Left hindlimb (tissue), 1 donor: ENCODE results near the gene ERCC4.
"Not testable (repeated sequence)": the region's sequence is repeated elsewhere in the genome, so short reads cannot be mapped to it uniquely, and the experiment has no call there.

Experiments used
- DNase-seq: peaks from one replicate; pipeline ENCODE4 v3.0.0-alpha.2; 2018

The ERCC4 gene

DNA sequence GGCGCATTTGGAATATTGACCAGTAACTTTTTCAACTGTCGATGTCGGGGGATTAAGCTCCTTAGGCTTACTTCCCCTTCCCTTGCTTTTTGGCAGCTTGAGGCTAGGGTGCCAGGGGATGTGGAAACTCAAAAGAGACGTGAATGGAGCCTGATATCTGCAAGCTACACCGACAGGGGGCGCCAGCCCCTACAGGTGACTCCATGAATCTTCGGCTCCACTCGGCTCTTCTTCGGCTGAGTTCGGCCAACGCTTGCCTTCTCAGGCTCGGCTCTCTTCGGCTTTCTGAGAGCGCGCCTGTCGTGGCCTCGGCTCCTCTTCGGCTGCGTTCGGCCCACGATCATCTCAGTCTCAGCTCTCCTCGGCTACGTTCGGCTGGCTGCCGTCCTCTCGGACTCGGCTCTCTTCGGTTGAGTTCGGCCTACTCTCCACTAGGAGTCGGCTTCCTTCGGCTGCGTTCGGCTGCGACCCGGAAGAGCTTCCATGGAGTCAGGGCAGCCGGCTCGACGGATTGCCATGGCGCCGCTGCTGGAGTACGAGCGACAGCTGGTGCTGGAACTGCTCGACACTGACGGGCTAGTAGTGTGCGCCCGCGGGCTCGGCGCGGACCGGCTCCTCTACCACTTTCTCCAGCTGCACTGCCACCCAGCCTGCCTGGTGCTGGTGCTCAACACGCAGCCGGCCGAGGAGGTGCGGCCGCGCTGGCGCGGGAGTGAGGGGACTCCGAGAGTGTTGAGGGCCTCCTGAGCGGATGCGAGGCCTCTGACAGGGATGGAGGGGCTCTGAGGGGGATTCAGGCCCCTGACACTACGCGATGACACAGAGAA lies at the start of gene ERCC4:
Gene ERCC4 (plus strand): TSS at position 472 of the 827 bp plus-strand sequence. CDS start 12 bp downstream, at position 484.
- peak; percentile 99 for DNase-seq

DNA sequence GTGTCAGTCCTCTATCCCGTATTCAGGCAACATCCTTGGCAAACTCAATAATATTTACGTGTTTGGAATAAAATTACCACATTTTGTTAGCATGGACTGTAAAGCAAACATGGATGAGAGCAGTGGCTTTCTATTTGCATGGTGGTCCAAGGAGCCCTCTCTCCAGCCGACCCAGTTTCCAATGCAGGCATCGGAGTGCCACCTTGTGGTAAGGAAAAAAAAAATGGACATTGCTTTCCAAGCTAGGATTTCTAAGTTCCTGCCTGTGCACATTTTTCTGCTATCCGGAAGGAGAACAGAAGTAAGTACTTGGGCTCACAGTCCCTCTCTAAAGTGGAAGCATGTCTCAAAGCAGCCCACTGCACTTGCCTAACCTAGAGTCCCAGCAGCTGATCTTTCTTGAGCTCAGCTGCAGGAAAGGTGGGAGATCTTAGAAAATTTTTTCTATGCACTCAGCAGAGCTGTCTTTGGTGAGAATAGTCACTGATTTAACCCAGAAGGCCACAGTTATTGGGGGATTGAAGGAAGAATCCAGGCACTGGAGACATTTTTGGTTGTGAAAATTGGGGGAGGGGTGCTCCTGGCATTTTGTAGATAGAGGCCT lies 46.0 kb upstream of the ERCC4 start:
- DNase-seq, result no peak

DNA sequence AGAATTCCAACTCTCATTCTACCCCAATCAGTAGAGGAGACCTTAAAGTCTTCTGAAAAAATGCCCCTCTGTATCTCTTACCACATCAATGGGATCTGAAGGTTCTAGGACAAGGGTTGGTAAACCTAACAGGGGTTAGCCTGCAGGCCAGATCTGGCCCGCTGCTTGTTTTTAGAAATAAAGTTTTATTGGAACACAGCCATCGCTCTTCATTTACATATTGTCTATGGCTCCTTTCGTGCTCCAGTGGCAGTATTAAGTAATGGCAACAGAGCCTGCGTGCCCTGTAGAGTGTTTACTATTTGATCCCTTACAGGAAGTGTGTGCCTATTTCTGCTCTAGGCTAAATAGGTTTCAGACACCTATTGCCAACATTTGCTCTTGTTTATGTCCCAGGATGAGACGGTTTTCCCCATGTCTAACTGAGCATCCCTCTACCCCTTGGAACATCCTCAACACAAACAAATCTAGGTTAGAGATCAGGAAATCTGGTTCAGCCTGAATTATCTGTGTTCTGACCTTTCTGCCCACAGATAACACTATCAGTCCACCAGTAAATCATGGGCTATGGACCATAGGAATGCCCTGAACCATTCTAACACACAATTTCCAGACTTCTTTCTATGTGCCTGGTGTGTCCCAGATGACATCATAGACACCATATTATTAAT lies 44.2 kb upstream of the ERCC4 start:
- no peak for DNase-seq

DNA sequence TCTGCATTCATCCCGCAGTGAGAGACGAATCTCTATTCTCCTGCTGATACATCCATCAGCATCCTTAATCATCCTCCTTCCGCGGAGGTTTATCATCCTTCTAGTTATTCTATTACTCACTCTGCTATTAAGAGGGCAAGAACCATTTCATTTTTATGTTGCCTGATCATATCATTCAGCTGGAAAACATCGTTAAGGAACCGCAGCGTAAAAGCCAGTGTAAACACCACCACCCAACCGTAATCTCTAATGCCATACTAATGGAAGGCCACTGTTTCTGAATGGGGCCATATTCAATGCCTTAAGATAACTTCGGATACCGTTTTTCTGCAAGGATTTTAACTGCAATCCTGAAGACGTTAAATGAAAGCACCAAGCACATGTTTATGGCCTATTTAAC lies 36.7 kb upstream of the ERCC4 start:
- DNase-seq, result no peak

DNA sequence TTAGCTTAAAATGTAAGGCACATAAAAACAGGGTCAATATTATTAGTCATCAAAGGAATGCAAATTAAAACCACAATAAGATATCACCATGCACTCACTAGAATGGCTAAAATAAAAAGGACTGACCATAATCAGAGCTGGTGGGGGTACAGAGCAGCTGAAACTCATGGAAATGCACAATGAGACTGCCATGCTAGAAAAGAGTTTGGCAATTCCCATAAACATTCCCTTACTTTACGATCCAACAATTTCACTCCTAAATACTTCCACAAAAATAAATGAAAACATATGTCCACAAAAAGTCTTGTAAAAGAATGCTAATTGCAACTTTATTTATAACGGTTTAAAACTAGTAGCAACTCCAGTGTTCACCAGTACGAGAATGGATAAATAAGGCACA lies 36.1 kb upstream of the ERCC4 start:
- no peak for DNase-seq

DNA sequence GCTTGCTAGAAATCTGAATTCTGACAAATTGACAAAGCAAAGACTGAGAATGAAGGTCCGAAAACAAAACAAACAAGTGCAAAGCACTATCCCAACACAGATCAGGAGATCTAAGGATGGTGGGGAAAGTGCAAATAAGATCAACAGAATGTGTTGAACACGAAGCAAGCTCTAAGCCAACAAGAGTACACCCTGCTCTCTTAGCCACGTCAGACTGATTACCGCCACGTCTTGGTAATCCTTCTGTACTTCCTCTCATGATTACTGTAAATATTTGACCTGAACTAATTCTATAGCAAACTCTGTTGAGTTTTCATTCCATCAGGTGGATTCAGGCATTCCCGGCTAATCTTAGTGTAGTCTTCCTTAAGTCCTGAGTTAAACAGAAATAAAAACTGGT lies 34.3 kb upstream of the ERCC4 start:
- DNase-seq, result no peak

DNA sequence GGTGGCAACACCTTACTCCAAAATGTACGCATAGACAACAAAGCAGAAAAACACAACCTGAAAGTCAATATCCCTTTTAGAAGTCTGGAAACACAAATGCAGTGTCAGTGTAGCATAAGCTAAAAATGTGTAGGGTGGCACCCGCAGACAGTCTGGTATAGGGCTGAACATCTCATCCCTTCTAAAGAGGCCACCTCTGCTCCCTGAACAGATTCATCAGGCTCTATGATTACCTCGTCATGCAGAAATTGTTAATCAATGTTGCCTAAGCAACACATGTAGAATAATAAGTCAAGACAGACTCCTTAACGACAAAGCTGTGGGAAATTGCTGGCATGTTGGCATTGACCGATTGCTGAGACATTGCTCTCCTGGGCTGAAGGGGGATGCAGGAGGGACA lies 33.3 kb upstream of the ERCC4 start:
- DNase-seq, result no peak

DNA sequence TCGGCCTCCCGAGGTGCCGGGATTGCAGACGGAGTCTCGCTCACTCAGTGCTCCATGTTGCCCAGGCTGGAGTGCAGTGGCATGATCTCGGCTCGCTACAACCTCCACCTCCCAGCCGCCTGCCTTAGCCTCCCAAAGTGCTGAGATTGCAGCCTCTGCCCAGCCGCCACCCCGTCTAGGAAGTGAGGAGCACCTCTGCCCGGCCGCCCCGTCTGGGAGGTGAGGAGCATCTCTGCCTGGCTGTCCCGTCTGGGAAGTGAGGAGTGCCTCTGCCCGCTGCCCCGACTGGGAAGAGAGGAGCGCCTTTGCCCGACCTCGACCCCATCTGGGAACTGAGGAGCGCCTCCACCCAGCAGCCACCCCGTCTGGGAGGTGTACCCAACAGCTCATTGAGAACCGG lies 30.6 kb upstream of the ERCC4 start:
- DNase-seq, result not testable (repeated sequence)

DNA sequence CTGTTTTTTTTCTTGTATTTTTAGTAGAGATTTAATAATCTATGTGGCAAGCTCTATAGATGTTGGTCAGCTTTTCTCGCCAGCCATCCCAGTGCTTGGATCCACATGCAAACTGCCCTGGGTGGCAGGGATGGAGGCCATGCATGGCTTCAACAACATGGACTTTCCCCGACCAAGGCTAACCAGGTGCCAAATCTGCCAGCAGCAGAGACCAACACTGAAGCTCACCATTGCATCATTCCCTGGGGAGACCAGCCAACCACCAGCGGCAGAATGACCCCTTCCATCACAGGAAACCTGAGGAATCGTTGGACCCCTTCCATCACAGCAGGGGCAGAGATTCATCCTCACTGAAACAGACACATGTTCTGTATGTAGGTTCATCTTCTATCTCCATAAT lies 27.7 kb upstream of the ERCC4 start:
- no peak for DNase-seq

DNA sequence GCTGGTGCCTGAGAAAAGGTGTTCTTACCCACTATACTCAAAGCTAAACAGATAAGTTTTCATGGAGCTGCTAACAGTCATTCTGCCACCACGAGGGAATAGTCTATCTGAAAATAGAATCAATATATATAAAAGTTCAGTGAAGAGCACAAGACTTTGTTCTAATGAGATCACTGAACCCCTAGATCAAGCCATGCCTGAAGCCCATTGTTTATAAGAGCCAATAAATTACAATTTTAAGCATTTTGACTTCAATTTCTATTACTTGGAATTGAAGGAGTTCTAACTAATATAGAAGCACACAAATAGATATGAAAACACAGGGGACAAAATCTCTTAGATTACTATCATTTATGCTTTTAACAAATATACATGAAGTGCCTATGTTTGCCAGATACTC lies 24.4 kb upstream of the ERCC4 start:
- DNase-seq, result no peak

DNA sequence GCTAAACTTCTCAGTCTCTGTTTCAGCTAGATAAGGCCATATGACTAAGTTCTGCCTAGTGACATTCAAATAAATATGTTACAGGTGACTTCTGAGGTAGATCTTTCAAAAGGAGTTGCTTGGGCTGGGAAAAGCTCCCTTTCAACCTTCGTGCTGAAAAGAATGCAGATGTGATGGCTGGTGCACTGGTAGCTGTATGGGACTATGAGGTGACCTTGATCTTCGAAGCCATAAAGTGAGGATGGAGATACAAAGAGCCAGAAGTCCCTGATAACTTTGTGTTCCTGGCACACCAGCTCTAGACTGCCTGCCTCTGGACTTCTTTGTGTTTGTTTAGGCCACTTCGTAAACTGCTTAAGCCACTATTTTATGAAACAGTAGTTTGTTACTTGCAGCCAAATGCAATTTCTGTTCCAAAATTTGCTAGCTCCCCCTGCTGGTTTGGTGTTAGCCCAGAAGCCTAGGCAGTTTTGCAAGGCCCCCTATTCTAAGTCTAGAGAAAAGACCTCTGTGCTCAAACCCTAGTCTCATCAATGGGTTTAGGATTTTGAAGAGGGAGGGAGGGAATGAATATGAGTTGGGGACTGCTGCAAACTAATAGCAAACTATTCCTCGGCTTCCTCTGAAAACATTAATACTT lies 23.3 kb upstream of the ERCC4 start:
- no peak for DNase-seq

DNA sequence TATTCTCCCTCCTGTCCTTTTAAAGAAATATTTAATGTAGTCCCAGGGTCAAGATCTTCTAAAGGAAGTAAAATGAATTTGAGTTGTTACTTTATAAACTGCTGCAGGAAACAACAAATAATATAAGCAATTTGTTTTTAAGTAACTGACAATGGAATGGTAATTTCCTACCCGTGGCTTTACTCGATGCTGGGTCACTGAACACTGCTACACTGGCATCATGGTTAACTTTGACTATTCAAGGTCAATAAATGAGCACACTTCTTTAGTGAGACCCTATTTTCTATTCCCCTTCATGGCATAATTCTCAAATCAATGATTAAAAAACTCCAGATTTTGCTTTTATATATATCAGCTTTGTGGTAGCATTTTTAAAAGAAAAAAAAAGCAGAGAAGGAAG lies 22.1 kb upstream of the ERCC4 start:
- DNase-seq, result no peak

DNA sequence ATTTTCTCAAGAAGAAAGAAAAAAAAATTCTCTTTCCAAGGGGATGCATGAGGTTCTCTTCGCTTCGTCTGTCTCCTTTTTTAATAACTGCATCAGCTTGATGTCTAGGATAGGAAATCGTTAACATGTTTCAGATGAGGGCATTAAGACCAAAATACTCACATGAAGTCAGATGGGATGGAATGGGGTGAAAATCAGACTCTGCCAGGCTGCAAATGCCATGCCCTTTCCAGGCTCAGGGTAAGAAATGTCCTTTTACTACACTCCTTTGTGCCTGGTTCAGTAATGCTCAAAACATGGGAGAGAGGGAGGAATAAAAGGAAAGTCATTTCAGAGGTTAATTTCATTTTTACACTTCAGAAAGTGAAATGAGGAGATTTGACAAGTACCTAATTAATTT lies 21.7 kb upstream of the ERCC4 start:
- no peak for DNase-seq

DNA sequence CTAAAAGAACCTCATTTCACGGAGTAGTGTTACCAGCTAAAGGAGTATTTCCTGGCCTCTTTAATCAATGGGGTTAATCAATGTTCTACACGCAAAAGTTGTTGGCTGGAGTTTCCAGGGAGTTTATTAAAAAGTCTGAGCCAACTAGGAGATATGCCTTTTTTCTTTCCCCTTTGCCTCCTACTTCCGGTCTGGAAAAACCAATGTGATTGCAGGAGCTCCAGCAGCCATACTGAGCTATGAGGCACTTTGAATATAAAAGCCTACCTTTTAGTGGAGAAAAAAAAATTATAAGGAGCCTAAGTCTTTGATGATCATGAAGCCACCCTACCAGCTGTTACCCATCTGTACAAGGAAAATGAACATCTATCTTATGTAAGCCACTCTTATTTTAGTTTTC lies 17.9 kb upstream of the ERCC4 start:
- no peak for DNase-seq

DNA sequence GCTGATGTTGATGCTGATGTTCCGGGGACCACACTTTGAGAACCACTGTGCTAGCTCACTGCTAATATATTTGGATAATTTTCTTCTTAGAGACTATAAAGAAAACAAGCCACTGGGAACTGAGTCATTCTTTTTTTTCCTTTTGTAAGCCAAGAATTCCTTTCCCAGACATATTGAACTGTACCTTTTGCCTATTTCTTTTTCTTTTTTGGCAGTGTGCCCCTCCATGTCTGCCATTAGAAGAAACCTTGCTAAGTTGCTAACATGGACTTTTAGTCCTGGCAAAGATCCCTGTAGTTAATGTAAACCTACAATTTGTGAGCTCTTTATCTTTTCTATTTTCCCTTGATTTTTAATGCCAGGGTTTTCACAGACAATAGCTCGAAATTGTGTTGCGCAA lies 17.3 kb upstream of the ERCC4 start:
- DNase-seq, result no peak

DNA sequence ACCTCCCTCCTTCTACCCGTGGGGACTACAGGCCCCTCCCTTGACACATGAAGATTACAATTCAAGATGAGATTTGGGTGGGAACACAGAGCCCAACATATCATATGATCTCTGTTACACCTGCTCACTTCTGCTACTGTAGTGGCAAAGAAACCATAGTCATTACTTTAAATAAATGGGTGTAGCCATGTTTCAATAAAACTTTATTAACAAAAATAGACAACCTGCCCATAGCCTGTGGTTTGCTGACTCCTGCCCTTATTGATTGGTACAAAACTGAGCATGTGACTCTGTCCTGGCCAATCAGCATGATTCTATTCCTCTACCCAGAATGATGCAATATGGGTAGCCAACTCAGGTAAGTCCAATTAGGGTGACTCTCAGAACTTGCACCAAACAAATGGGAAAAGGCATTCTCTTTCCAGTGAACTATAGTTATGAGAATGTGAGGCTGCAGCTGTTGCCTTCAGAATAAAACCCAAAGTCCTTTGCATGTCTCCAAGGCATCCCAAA lies 15.7 kb upstream of the ERCC4 start:
- no peak for DNase-seq

DNA sequence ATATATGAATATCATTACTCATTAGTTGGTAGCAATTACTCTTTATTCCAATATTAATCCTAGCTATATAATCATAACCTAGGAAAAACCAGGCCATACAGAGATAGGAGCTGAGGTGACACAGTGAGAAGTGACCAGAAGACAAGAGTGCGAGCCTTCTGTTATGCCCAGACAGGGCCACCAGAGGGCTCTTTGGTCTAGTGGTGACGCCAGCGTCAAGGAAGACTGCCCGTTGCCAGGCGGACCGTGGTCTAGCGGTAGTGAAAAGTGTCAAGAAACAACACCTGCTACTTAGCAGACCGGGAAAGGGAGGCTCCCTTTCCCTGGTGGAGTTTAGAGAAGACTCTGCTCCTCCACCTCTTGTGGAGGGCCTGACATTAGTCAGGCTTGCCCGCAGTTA lies 15.1 kb upstream of the ERCC4 start:
- not testable (repeated sequence) for DNase-seq

DNA sequence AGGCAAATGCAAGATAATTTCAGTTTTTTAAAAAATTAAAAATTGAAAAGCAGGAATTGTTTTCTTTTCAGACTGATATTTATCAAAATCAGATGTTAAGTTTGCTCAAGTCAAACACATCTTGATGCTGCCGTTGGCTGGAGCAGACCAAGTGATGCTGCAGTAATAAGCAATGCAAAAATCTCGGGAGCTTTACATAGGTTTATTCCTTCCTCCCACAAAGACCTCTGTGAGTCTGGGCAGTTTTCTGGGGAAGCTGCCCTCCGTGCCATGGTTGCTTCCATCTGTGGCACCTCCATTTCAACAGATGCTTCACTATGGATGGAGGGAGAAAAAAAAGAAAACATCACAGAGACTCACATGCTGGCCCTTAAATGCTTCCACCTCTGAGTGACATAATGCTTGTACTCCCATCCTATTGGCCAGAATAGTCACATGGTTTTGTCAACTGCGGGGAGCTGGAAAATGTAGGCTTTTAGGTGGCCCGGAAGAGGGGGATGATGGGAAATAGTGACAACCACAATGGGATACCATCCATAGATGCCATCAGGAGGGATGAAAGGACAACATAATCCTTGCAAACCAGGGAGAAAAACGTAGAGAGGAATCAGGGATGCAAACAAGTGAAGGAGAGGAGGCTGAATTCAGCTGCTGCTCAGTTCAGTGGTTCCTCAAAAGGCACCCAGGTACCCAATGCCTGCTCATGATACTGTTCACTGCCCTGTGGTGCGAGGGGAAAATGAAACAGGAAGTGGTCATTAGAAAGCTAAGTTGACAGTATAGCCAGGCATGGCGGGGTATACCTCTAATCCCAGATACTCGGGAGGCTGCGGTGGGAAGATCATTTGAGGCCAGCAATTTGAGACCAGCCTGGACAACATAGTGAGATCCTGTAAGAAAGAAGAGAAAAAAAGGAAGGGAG lies 13.5 kb upstream of the ERCC4 start:
- no peak for DNase-seq

DNA sequence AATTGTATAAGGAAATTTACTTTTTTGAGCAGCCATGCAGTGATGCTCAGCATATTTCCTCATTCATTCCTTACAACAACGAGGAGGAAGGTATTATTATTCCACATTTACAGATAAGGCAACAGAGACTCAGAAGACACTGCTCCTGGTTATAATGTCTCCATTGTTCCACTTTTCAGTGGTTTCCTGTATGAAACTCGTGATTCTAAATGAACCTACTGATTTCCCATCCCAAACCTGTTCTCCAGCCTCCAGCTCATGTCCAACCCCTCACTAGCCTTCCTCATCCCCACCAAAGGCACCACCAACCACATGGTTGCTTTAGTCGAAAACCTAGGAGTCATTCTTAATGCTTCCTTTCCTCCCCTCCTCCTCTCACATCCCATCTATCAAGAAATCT lies 12.5 kb upstream of the ERCC4 start:
- no peak for DNase-seq

DNA sequence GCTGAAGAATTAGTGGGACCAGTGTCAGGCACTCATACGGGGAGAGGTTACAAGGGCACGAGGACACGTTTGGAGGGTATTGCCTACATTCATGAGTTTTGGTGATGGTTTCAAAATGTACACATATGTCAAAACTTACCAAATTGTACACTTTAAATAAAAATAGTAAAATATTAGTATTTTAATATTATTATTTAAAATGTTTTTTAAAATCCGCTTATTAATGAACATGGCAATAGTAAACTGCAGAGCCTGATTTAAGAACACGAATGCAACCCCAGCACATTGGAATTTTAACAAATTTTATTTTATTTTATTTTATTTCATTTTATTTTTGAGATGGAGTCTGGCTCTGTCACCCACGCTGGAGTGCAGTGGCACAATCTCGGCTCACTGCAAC lies 10.9 kb upstream of the ERCC4 start:
- no peak for DNase-seq

DNA sequence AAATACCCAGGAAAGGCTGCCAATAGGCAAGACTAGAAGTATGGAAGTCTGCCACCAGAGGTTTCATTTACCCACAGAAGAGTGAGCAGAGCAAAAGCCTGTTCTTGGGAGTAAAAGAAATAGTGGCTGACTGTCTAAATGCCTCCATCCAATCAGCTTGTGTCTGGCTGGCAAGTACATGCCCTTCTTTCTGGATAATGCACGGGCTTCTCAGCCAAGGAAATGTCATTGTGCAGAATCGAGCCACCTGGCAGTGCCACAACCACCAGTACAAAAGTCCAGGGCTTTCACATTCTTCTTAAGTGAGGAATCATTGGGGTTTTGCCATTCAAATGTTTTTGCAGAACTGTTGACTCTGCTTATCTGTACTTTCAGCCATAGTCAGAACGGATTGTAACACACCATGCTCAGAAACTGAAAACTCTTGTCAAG lies 10.1 kb upstream of the ERCC4 start:
- peak; percentile 58 for DNase-seq

DNA sequence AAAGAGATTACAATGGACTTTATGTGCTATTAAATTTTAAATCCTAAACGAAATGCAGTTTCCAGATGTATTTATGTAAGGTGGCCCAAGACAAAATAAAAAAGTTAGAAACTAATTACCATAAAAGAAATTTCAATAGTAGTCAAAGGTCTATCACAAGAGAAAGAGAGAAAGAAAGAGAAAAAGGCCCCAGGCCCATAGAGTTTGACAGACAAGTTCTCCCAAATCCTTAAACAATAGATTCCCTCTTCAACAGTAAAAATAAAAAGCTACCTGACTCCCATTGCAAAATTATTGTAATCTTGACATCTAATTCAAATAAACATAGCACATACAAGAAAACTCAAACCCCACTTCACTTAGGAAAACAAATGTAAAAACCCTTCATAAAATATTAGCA lies 8.6 kb upstream of the ERCC4 start:
- no peak for DNase-seq
